Measurements from ENCODE around the gene ERC2. TPM values are rescaled to one million over a fixed set of nuclear protein-coding genes. Genes with fewer than 3 reads are reported as not detected.

ERC2 gene
- total and polyA plus RNA-seq, 2 of the 8 experiments (the other 6 are each of a cell fraction or from before 2014, with no cell fraction given), result 16.4 to 22.8 TPM

DNA sequence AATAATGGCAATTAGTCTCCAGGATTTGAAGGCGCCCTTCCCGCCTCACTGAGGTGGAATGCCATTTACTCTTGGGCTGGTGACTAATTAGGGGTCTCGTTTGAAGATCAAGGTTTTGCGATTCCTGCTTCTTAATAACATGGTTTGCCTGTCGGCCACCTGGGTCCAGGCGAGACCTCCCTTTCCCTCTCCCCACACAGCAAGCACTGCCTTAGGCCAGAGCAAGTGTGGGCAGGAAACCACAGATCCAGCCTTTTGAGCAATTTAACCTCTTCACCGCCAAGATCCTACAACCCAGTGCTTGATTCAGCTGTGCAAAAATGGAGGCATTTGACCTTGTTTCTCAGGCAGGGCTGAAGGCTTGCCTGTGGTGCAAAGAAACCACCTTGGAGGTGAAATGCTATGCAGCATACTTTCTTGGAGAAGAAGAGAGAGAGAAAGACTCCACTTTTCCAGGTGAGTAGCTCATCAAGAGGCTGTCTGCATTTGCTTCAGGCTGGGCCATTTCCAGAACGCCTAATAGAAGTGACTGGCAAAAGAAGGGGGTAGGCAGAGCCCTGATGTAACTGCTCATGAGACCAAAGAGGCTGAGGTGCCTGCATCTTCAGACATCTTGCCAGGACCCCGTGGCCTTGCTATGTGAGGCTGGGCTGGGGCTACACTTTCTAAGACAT lies 947.1 kb downstream of the ERC2 start:
- Histone ChIP-seq H3K4ac (replicated peaks; ENCODE audit: insufficient read length, low read depth, low read length) (peak overlapping the region; percentile 6), H4K20me1 (replicated peaks in 1 of 2; ENCODE audit: control insufficient read depth in 1 of 2, insufficient read depth in 2 of 2, low read length in 2 of 2) (no peaks in the 10 kb centered on the region), H3K18ac (ENCODE audit: extremely low read depth, low read length) (peak overlapping the region; percentile 26; the same call in 1 of the 2 replicates), H4K8ac (ENCODE audit: extremely low read depth, insufficient read depth, low read length) (no peak overlapping the region), H3K79me1 (ENCODE audit: low read depth, low read length) (no peaks in the 10 kb centered on the region), H2BK120ac (replicated peaks; ENCODE audit: low read depth, low read length) (peak overlapping the region; percentile 70), H2BK20ac (ENCODE audit: low read length) (peak overlapping the region; percentile 3), H3K4me3 (ENCODE audit: extremely low read depth in 1 of 4, insufficient read depth in 2 of 4, low read depth in 3 of 4, low read length in 4 of 4) (no peak overlapping the region), H4K91ac (replicated peaks; ENCODE audit: insufficient read length, low read length) (peak overlapping the region; percentile 61), H3K27ac (ENCODE audit: low read depth, low read length) (no peak overlapping the region), H3K4me1 (replicated peaks in 1 of 4; ENCODE audit: control insufficient read depth in 3 of 4, insufficient read depth in 4 of 4, low read length in 3 of 4) (peaks cover 7 to 18% (median 16%) of the 10 kb centered on the region in 4 experiments), H2AK5ac (ENCODE audit: low read depth, low read length) (no peak overlapping the region), H2BK12ac (ENCODE audit: low read depth, low read length) (peak overlapping the region; percentile 63; the same call in 1 of the 2 replicates), H2AFZ (ENCODE audit: low read length) (peak overlapping the region; percentile 36; the same call in 1 of the 2 replicates), H3K9me3 (ENCODE audit: insufficient read depth in 2 of 2, low read depth in 1 of 2, low read length in 1 of 2) (no peaks in the 10 kb centered on the region), H4K5ac (ENCODE audit: insufficient read length, low read depth, low read length) (peak overlapping the region; percentile 23), H3K23me2 (ENCODE audit: low read depth, low read length) (no peaks in the 10 kb centered on the region), H3K36me3 (ENCODE audit: control insufficient read depth in 2 of 4, insufficient read depth in 4 of 4, low read length in 3 of 4) (no peaks in the 10 kb centered on the region), H2BK15ac (ENCODE audit: low read length) (peak overlapping the region; percentile 1; the same call in 1 of the 2 replicates), H3K9ac (replicated peaks in 1 of 4; ENCODE audit: extremely low read depth in 1 of 4, low read depth in 3 of 4, low read length in 3 of 4) (no peak overlapping the region), H3K23ac (ENCODE audit: insufficient read length) (no peak overlapping the region), H3K4me2 (ENCODE audit: insufficient read depth in 1 of 2, low read depth in 2 of 2, low read length in 2 of 2) (peak overlapping the region in 1 of 2 experiments; percentile 4; a peak in 1 of 4 replicates), H3K27me3 (replicated peaks in 1 of 4; ENCODE audit: control insufficient read depth in 3 of 4, extremely low read depth in 1 of 4, insufficient read depth in 3 of 4, low read length in 3 of 4) (no peaks in the 10 kb centered on the region), H3K14ac (ENCODE audit: insufficient read length) (no peak overlapping the region), H3K79me2 (ENCODE audit: control insufficient read depth in 1 of 2, insufficient read depth in 2 of 2, low read length in 2 of 2) (no peaks in the 10 kb centered on the region), H3K56ac (replicated peaks; ENCODE audit: insufficient read length, low read depth, low read length) (no peak overlapping the region), H2BK5ac (ENCODE audit: low read depth, low read length) (peak overlapping the region; percentile 19; the same call in 1 of the 2 replicates)
- CTCF ChIA-PET (ENCODE audit: partially characterized antibody), result interaction anchor here (0.7 to 1.4 kb wide), 4 partner anchors 9 to 234 kb away, joined by 3 to 4 read pairs (median 3); no protein-coding TSS in a partner anchor
- POLR2A ChIA-PET (ENCODE audit: partially characterized antibody), result interaction anchor here (0.9 to 1.8 kb wide), 3 partner anchors 9 to 50 kb away, joined by 3 to 6 read pairs (median 3); no protein-coding TSS in a partner anchor
- 77% methylated on average over 9 of the region's 9 CpGs; no CpG with 5 or more reads in 1 of the 2 experiments for WGBS, 2 experiments (ENCODE audit: extremely low coverage in 1 of 2, insufficient coverage in 1 of 2, insufficient read length in 1 of 2, insufficient replicate concordance in 2 of 2, low coverage in 1 of 2, low lambda C conversion rate in 2 of 2, missing lambda C conversion rate in 1 of 2)
- DNase-seq (ENCODE audit: low read depth in 1 of 2, low spot score in 2 of 2) (no peak), FAIRE-seq (peak; percentile 39)
- no peak for TF ChIP-seq FOSL1 (IDR thresholded peaks at IDR 0.05; ENCODE audit: insufficient read depth, low read depth, low read length)
- TF ChIP-seq, protein P1, sequence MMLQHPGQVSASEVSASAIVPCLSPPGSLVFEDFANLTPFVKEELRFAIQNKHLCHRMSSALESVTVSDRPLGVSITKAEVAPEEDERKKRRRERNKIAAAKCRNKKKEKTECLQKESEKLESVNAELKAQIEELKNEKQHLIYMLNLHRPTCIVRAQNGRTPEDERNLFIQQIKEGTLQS (IDR thresholded peaks at IDR 0.05; ENCODE audit: insufficient read depth, low read depth, low read length), result no peak
- no peak for TF ChIP-seq TAF7 (optimal IDR thresholded peaks at IDR 0.05; ENCODE audit: borderline replicate concordance, low read depth, low read length)

All from H1 (cell line).